SK-N-SH treated with all-trans-retinoic acid at 6 μM for 48 hours (cell line): ENCODE data around the gene CPNE5.

Experiments
- BACH2 ChIP-seq: fragments of 250-450 bp; sonication (Bioruptor Pico); IDR thresholded peaks from 2 replicates; pipeline ENCODE4 v1.9.0; 2021; ENCODE audit warnings: mild to moderate bottlenecking, borderline replicate concordance
- CSDC2 ChIP-seq: fragments of 250-450 bp; sonication (Bioruptor Pico); IDR thresholded peaks from 2 replicates; pipeline ENCODE4 v1.5.0; 2020; ENCODE audit warnings: mild to moderate bottlenecking, moderate library complexity
- GLIS3 ChIP-seq: fragments of 250-450 bp; sonication (Bioruptor Pico); IDR thresholded peaks from 2 replicates; pipeline ENCODE4 v1.5.0; 2020; ENCODE audit warnings: mild to moderate bottlenecking, moderate library complexity
- PATZ1 ChIP-seq: fragments of 250-450 bp; sonication (Bioruptor Pico); IDR thresholded peaks from 2 replicates; pipeline ENCODE4 v1.8.0; 2020; ENCODE audit warnings: mild to moderate bottlenecking, moderate library complexity, borderline replicate concordance
- TCF4 ChIP-seq: fragments of 250-450 bp; sonication (Bioruptor Pico); IDR thresholded peaks from 2 replicates; pipeline ENCODE4 v1.8.0; 2021; ENCODE audit warnings: mild to moderate bottlenecking, moderate library complexity, borderline replicate concordance
- ZFP30 ChIP-seq: fragments of 450-650 bp; formaldehyde crosslinking; IDR thresholded peaks from 2 replicates; pipeline ENCODE4 v1.5.0; 2022; ENCODE audit warnings: mild to moderate bottlenecking, moderate library complexity
- TF ChIP-seq, protein P1 (sequence below): fragments of 250-450 bp; sonication (Bioruptor Pico); IDR thresholded peaks from 2 replicates; pipeline ENCODE4 v1.5.1; 2021; ENCODE audit warnings: mild to moderate bottlenecking, moderate library complexity

DNA sequence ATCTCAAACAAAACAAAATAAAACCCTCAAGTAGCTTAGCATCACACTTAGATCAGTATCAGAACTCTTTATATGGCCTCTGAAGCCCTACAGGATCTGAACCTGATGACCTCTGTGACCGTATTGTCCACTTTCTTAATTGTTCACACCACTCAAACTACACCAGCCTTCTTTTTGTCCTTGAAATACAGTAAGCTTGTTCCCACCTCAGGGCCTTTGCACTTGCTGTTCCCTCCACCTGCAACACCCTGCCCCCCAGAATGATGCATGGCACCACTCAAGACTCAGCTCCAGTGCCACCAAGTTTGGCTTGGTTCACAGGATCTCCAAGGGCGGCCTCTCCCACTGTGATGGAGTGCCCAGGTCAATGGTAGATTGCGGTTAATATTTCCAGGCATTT, 25.7 kb downstream of the CPNE5 start:
- TF ChIP-seq ZFP30 (CRISPR knock-in tag), result no peak
- TF ChIP-seq CSDC2 (CRISPR knock-in tag), result no peak
- no peak for TF ChIP-seq GLIS3 (CRISPR knock-in tag)
- no peak for TF ChIP-seq PATZ1
- TF ChIP-seq BACH2 (CRISPR knock-in tag), result no peak
- TF ChIP-seq, protein P1, sequence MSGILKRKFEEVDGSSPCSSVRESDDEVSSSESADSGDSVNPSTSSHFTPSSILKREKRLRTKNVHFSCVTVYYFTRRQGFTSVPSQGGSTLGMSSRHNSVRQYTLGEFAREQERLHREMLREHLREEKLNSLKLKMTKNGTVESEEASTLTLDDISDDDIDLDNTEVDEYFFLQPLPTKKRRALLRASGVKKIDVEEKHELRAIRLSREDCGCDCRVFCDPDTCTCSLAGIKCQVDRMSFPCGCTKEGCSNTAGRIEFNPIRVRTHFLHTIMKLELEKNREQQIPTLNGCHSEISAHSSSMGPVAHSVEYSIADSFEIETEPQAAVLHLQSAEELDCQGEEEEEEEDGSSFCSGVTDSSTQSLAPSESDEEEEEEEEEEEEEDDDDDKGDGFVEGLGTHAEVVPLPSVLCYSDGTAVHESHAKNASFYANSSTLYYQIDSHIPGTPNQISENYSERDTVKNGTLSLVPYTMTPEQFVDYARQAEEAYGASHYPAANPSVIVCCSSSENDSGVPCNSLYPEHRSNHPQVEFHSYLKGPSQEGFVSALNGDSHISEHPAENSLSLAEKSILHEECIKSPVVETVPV (CRISPR knock-in tag), result no peak
- TF ChIP-seq TCF4 (CRISPR knock-in tag), result no peak
